Lower lobe of right lung (tissue), 2 donors: ENCODE results near the gene ITGA11. TPM values are rescaled to one million over a fixed set of nuclear protein-coding genes. Genes with fewer than 3 reads are reported as not detected.
A peak's percentile ranks its signal among the peaks of the same experiment; 100 is the strongest.

Experiments
- ATAC-seq, 2 donors: fragments of 200-7000 bp; cut with Tn5 transposase; one replicate each; pipeline ENCODE4 v1.9.1; 2020 to 2022; ENCODE audit warnings: mild to moderate bottlenecking in 2 of 2, moderate library complexity in 2 of 2
- DNase-seq: peaks from one replicate; pipeline ENCODE4 v3.0.0-alpha.2; 2020
- H3K27ac ChIP-seq: fragments of 200-600 bp; one replicate; pipeline ENCODE4 v1.8.0; 2022
- H3K27me3 ChIP-seq: fragments of 200-600 bp; one replicate; pipeline ENCODE4 v1.8.0; 2022; ENCODE audit warnings: low read depth
- H3K36me3 ChIP-seq: fragments of 200-600 bp; one replicate; pipeline ENCODE4 v1.8.0; 2022; ENCODE audit warnings: mild to moderate bottlenecking
- H3K4me1 ChIP-seq: fragments of 200-600 bp; one replicate; pipeline ENCODE4 v1.8.0; 2022
- H3K4me3 ChIP-seq: fragments of 200-600 bp; one replicate; pipeline ENCODE4 v1.8.0; 2022; ENCODE audit warnings: mild to moderate bottlenecking
- H3K9me3 ChIP-seq: fragments of 200-600 bp; one replicate; pipeline ENCODE4 v1.8.0; 2022
- CTCF ChIP-seq: fragments of 200-600 bp; IDR thresholded peaks from one replicate; pipeline ENCODE4 v1.8.0; 2022; ENCODE audit warnings: antibody characterized with exemption, mild to moderate bottlenecking
- intact Hi-C: fragments of 100-400 bp; cut with DNase I; formaldehyde crosslinking; loops from one replicate; pipeline ENCODE4 v1.11.0; 2022
- total RNA-seq: library from RNA; stranded (reverse); fragmentation: NEBNext Ultra II Directional; extraction: Animal tissue kit (Norgen Biotek cat#: 25700); gene quantifications from one replicate; pipeline ENCODE4 v1.2.1, GENCODE V29; 2021
- donor health status: DM: no; HTN: yes; CAD: no; lungs with severe emphysema.

Gene ITGA11
- total RNA-seq, 1 donor from 2014 or later = 2.7 TPM

- Histone ChIP-seq H3K4me3 (peak overlapping the region; percentile 40), H3K4me1 (peaks cover 35% of the 10 kb centered on the region), H3K27ac (peak overlapping the region; percentile 59), H3K27me3 (no peaks in the 10 kb centered on the region), H3K36me3 (no peaks in the 10 kb centered on the region), H3K9me3 (no peaks in the 10 kb centered on the region)
- intact Hi-C loops = no loop called here
- ATAC-seq (peak; percentile 56 to 78), DNase-seq (no peak)
- no peak for TF ChIP-seq CTCF
Measured at GRCh38 chr15:68298882-68299381, 133.0 kb downstream of the ITGA11 start.

GRCh38 chr15:68298336-68298735 is 133.6 kb downstream of the ITGA11 start:
- intact Hi-C loops = no loop called here
- peaks cover 2% of the 10 kb centered on the region for H3K36me3 ChIP-seq
- no peak overlapping the region for H3K27ac ChIP-seq
- H3K27me3 ChIP-seq = no peaks in the 10 kb centered on the region
- ATAC-seq (no peak), DNase-seq (no peak)
- H3K4me1 ChIP-seq = peaks cover 35% of the 10 kb centered on the region
- no peaks in the 10 kb centered on the region for H3K9me3 ChIP-seq
- no peak for TF ChIP-seq CTCF
- peak overlapping the region; percentile 40 for H3K4me3 ChIP-seq

GRCh38 chr15:68295014-68295805 is 136.8 kb downstream of the ITGA11 start:
- intact Hi-C loops = no loop called here
- no peak overlapping the region for H3K4me3 ChIP-seq

GRCh38 chr15:68292967-68293366 is 139.0 kb downstream of the ITGA11 start:
- no peak for TF ChIP-seq CTCF
- ATAC-seq = no peak
- no peaks in the 10 kb centered on the region for H3K27me3 ChIP-seq
- H3K27ac ChIP-seq = no peak overlapping the region
- no peak for DNase-seq
- H3K36me3 ChIP-seq = peaks cover 35% of the 10 kb centered on the region
- H3K9me3 ChIP-seq = no peaks in the 10 kb centered on the region
- H3K4me3 ChIP-seq = no peak overlapping the region
- intact Hi-C loops = no loop called here
- peaks cover 18% of the 10 kb centered on the region for H3K4me1 ChIP-seq

More at GRCh38 chr15:68295014-68295805, 136.8 kb downstream of the ITGA11 start:
- no peak for TF ChIP-seq CTCF
- Histone ChIP-seq H3K9me3 (no peaks in the 10 kb centered on the region), H3K4me1 (peaks cover 34% of the 10 kb centered on the region), H3K27me3 (no peaks in the 10 kb centered on the region), H3K36me3 (peaks cover 26% of the 10 kb centered on the region), H3K27ac (no peak overlapping the region)
- DNase-seq (no peak), ATAC-seq (no peak)

GRCh38 chr15:68292157-68292781 is 139.7 kb downstream of the ITGA11 start:
- TF ChIP-seq CTCF = no peak
- intact Hi-C loops = no loop called here
- ATAC-seq = no peak

More at GRCh38 chr15:68292157-68292781, 139.7 kb downstream of the ITGA11 start:
- Histone ChIP-seq H3K27ac (no peak overlapping the region), H3K9me3 (no peaks in the 10 kb centered on the region), H3K4me1 (peaks cover 18% of the 10 kb centered on the region), H3K36me3 (peaks cover 35% of the 10 kb centered on the region), H3K27me3 (no peaks in the 10 kb centered on the region), H3K4me3 (no peak overlapping the region)
- no peak for DNase-seq
